ENCODE results near the gene TFAP2C. TPM values are rescaled to one million over a fixed set of nuclear protein-coding genes. Genes with fewer than 3 reads are reported as not detected.

Gene TFAP2C
- total RNA-seq, 1 donor from 2014 or later, result 9.8 TPM

DNA sequence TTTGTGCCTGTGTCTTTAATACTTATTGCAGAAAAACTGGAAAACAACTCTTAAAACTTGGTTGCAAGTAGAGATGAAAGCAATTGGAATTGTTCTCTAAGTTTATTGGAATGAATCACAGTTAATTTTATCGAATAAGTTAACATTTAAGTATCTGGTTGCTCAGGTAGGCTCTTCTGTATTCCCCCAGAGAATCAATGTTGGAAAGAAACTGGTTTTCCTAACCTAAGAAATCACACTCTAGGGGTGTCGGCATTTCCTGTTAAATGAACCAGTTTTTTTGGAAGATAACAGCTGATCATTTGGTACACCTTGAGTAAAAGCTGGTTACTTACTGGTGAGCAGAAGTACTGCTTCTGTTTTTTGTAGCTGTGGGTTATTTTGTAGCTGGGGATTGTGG lies 5.2 kb downstream of the TFAP2C start:
- H3K36me3 Mint-ChIP-seq, result peaks cover 13% of the 10 kb centered on the region
- no peak overlapping the region for H3K4me3 Mint-ChIP-seq
- DNase-seq (ENCODE audit: low spot score in 2 of 2, unreplicated experiment in 2 of 2), result no peak
- peak overlapping the region; percentile 17 for H3K27ac Mint-ChIP-seq
- H3K9me3 Mint-ChIP-seq, result no peaks in the 10 kb centered on the region
- TF ChIP-seq, protein P1, sequence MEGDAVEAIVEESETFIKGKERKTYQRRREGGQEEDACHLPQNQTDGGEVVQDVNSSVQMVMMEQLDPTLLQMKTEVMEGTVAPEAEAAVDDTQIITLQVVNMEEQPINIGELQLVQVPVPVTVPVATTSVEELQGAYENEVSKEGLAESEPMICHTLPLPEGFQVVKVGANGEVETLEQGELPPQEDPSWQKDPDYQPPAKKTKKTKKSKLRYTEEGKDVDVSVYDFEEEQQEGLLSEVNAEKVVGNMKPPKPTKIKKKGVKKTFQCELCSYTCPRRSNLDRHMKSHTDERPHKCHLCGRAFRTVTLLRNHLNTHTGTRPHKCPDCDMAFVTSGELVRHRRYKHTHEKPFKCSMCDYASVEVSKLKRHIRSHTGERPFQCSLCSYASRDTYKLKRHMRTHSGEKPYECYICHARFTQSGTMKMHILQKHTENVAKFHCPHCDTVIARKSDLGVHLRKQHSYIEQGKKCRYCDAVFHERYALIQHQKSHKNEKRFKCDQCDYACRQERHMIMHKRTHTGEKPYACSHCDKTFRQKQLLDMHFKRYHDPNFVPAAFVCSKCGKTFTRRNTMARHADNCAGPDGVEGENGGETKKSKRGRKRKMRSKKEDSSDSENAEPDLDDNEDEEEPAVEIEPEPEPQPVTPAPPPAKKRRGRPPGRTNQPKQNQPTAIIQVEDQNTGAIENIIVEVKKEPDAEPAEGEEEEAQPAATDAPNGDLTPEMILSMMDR (IDR thresholded peaks at IDR 0.05; ENCODE audit: unreplicated experiment), result no peak
- H3K27me3 Mint-ChIP-seq (ENCODE audit: low read depth), result peaks cover 57% of the 10 kb centered on the region
- peaks cover 27% of the 10 kb centered on the region for H3K4me1 Mint-ChIP-seq

- Mint-ChIP-seq H3K9me3 (no peaks in the 10 kb centered on the region), H3K27ac (peak overlapping the region; percentile 17), H3K27me3 (ENCODE audit: low read depth) (peaks cover 53% of the 10 kb centered on the region), H3K36me3 (peaks cover 15% of the 10 kb centered on the region), H3K4me1 (peaks cover 24% of the 10 kb centered on the region), H3K4me3 (no peak overlapping the region)
- TF ChIP-seq, protein P1 (IDR thresholded peaks at IDR 0.05; ENCODE audit: unreplicated experiment), result no peak
- DNase-seq (ENCODE audit: low spot score in 2 of 2, unreplicated experiment in 2 of 2), result no peak
Observed at GRCh38 chr20:56634735-56635385, 5.8 kb downstream of the TFAP2C start.

DNA sequence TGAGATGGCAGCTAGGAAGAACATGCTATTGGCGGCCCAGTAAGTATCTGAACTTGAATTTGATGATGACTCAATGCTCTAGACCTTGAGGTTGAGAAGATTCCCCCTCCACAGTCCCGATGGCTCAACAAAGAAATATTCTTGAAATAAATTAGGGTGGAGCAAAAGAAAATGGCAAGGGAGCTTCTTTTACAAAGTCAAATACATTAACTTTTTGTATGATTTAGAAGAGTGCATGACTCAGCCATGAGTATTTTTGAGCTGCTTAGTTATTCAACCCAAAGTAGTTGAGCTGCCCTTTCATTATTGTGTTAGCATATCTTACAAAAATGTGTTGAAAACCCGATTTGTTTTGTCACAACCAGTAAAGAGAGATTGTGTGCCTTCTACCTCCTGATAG lies 7.6 kb downstream of the TFAP2C start:
- TF ChIP-seq, protein P1 (IDR thresholded peaks at IDR 0.05; ENCODE audit: unreplicated experiment), result no peak
- H3K27me3 Mint-ChIP-seq (ENCODE audit: low read depth), result peaks cover 46% of the 10 kb centered on the region
- H3K4me1 Mint-ChIP-seq, result peaks cover 20% of the 10 kb centered on the region
- no peaks in the 10 kb centered on the region for H3K9me3 Mint-ChIP-seq
- no peak overlapping the region for H3K4me3 Mint-ChIP-seq
- DNase-seq (ENCODE audit: low spot score in 2 of 2, unreplicated experiment in 2 of 2), result no peak
- no peak overlapping the region for H3K27ac Mint-ChIP-seq
- H3K36me3 Mint-ChIP-seq, result peaks cover 16% of the 10 kb centered on the region

DNA sequence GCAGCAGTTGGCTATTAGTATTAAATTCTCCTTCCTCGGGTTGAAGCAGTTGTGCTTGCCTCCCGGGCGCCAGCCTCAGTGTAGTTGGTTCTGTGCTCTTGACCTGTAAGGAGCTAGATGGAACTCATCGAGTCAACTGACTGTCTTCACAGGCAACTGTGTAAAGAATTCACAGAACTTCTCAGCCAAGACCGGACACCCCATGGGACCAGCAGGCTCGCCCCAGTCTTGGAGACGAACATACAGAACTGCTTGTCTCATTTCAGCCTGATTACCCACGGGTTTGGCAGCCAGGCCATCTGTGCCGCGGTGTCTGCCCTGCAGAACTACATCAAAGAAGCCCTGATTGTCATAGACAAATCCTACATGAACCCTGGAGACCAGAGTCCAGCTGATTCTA lies 8.5 kb downstream of the TFAP2C start:
- peaks cover 14% of the 10 kb centered on the region for H3K36me3 Mint-ChIP-seq
- H3K4me1 Mint-ChIP-seq, result peaks cover 12% of the 10 kb centered on the region
- H3K27me3 Mint-ChIP-seq (ENCODE audit: low read depth), result peaks cover 39% of the 10 kb centered on the region

DNA sequence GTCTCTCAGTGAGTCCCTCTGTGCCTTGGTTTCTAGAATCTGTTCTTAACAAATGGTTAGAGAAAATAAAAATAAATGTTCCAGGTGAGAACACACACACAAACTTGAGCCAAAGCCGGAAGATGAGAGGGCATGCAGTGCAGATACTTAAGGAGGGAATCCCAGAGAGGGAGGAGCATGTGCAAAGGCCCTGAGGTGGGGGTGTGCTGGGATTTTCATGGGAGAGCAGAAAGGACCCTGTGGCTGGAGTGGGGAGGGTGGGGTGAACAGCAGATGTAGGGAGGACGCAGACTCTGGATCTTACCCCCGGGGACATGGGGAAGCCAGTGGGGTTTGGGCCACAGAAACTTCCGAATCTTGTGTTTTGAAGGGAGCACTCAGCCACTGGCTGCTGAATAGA lies 17.5 kb downstream of the TFAP2C start:
- Mint-ChIP-seq H3K4me1 (no peaks in the 10 kb centered on the region), H3K4me3 (no peak overlapping the region), H3K36me3 (peaks cover 17% of the 10 kb centered on the region), H3K27me3 (ENCODE audit: low read depth) (peaks cover 2% of the 10 kb centered on the region), H3K27ac (no peak overlapping the region), H3K9me3 (no peaks in the 10 kb centered on the region)
- TF ChIP-seq, protein P1 (IDR thresholded peaks at IDR 0.05; ENCODE audit: unreplicated experiment), result no peak
- no peak for DNase-seq (ENCODE audit: low spot score in 2 of 2, unreplicated experiment in 2 of 2)

More for the DNA sequence above, 8.5 kb downstream of the TFAP2C start:
- H3K9me3 Mint-ChIP-seq, result no peaks in the 10 kb centered on the region
- DNase-seq (ENCODE audit: low spot score in 2 of 2, unreplicated experiment in 2 of 2), result no peak
- H3K4me3 Mint-ChIP-seq, result no peak overlapping the region
- TF ChIP-seq, protein P1 (IDR thresholded peaks at IDR 0.05; ENCODE audit: unreplicated experiment), result no peak
- H3K27ac Mint-ChIP-seq, result no peak overlapping the region
